SK-N-MC (cell line): ENCODE measurements around the gene MPZL2.

Experiments used
- DNase-seq: peaks from one replicate; pipeline ENCODE4 v3.0.0-alpha.2; 2011; ENCODE audit warnings: low read depth, low spot score
- H3K27ac ChIP-seq: fragments of 200-600 bp; sonication (generic); 2 replicates; pipeline ENCODE4 v1.5.1; 2016; ENCODE audit warnings: mixed run types
- H3K36me3 ChIP-seq: fragments of 200-600 bp; sonication (generic); 2 replicates; pipeline ENCODE4 v1.6.1; 2017; ENCODE audit warnings: antibody characterized with exemption, low read length, mixed read lengths; ENCODE audit not compliant: insufficient read depth
- H3K4me3 ChIP-seq: fragments of 200-600 bp; sonication (generic); 2 replicates; pipeline ENCODE4 v1.5.1; 2016
- H3K9ac ChIP-seq: fragments of 200-600 bp; sonication (generic); 2 replicates; pipeline ENCODE4 v1.8.0; 2017; ENCODE audit warnings: mixed run types, mixed read lengths; ENCODE audit not compliant: insufficient read length
- H3K9me3 ChIP-seq: fragments of 200-600 bp; sonication (generic); 2 replicates; pipeline ENCODE4 v1.6.1; 2017; ENCODE audit warnings: low read depth, mild to moderate bottlenecking, antibody characterized with exemption, low read length, moderate library complexity, mixed read lengths
- EZH2 ChIP-seq: fragments of 200-600 bp; sonication (generic); IDR thresholded peaks from one replicate; pipeline ENCODE4 v1.6.1; 2017; ENCODE audit warnings: antibody characterized with exemption
- FOXP2 ChIP-seq: optimal IDR thresholded peaks from 2 replicates; pipeline ENCODE3; 2011; ENCODE audit warnings: mild to moderate bottlenecking, moderate library complexity; ENCODE audit not compliant: insufficient read depth; ENCODE audit errors: extremely low read length, control extremely low read depth
- POLR2AphosphoS5 ChIP-seq: IDR thresholded peaks from 2 replicates; pipeline ENCODE4 v1.6.1; 2012; ENCODE audit warnings: mild to moderate bottlenecking, low read depth, low read length, borderline replicate concordance

MPZL2 gene

DNA sequence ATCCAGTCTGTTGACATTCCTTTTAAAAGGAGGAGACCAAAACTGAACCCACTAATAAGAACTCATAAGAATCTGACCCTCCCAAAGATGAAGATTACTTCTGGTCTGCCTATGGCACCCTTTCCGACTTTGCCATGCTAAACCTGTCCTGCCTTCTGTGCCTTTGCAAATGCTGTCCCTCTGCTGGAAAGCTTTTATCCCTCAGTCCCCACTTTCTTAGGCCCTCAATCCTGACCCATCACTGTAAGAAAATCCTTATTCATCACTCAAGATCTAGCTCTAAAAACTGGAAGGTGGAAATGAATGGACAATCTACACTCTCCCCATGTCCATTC lies 22.4 kb downstream of the MPZL2 start:
- H3K27ac ChIP-seq, result no peak overlapping the region
- no peak for TF ChIP-seq POLR2AphosphoS5
- no peak for TF ChIP-seq EZH2
- no peak for TF ChIP-seq FOXP2
- H3K4me3 ChIP-seq, result no peak overlapping the region
- no peaks in the 10 kb centered on the region for H3K9me3 ChIP-seq
- H3K36me3 ChIP-seq, result no peaks in the 10 kb centered on the region
- DNase-seq, result no peak
- H3K9ac ChIP-seq, result no peak overlapping the region

DNA sequence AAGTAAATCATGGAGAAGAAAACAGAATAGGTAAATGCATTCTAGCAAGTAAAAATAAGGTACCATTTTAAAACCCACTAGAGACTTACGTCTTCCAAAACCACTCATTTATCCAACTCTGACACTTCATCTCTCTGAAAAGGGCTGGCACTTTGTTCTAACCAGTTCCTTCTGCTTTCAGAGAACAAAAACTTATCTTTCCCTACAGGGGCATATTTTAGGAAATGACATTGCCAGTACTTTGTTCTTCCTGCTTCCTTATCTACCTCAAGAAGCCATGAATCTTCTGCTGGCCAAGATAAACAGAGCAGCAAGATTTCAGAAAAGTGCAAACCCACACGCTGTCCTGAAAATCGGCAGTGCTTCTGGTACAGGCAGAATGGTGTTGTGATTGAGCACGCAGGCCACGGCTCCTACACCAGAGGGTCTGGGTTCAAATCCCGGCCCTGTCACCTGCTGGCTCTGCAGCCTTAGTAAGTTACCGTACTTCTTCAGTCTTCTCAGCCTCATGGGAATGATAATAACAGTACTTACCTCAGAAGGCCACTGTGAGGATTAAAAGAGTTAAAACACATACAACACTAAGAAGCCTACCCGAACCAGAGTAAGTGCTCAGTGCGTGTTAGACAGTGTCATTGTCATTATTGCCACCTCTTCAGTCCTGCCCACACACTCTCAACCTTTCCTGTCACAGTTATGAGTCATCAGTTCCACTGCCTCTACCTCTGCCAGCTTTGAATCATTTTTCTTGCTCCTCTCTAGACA lies 22.9 kb downstream of the MPZL2 start:
- Histone ChIP-seq H3K36me3 (no peaks in the 10 kb centered on the region), H3K27ac (no peak overlapping the region; the same call in 1 of the 2 replicates), H3K4me3 (no peak overlapping the region), H3K9ac (no peak overlapping the region), H3K9me3 (no peaks in the 10 kb centered on the region)
- DNase-seq, result no peak
- TF ChIP-seq FOXP2, result no peak
- no peak for TF ChIP-seq POLR2AphosphoS5
- no peak for TF ChIP-seq EZH2

DNA sequence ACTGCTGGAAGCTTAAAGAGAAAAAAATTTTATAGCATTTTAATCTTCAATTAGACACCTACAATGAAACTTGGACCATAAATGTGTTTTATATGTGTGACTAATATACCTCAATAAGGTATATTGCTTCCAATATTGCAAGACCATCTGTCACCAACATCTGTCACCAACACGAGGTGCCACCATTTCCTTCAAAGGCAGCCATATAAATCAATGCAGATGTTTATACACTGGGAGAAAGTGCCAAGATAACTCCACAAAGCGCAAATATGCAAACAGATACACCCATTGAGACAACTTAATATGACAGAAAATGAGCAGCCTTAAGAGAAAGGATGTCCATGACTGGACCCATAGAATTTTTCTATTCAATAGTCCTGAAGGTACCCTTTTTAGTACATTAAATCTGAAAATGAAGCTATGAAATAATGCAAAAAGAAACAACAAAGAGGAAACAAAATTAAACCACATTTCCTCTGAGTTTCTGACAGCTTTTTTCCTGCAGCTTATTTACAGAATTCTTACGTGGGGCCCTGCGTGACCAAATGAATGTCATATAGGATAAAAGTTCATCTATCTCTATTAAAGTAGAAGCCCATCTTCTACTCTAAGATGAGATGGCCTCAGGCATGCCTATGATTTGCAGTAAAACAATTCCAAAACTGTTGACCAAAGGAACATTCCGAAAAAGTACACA lies 24.4 kb downstream of the MPZL2 start:
- no peak overlapping the region for H3K27ac ChIP-seq
- H3K9me3 ChIP-seq, result no peaks in the 10 kb centered on the region
- no peaks in the 10 kb centered on the region for H3K36me3 ChIP-seq
- H3K4me3 ChIP-seq, result no peak overlapping the region
- no peak for DNase-seq
- H3K9ac ChIP-seq, result no peak overlapping the region
- TF ChIP-seq EZH2, result no peak
- TF ChIP-seq POLR2AphosphoS5, result no peak
- TF ChIP-seq FOXP2, result no peak

DNA sequence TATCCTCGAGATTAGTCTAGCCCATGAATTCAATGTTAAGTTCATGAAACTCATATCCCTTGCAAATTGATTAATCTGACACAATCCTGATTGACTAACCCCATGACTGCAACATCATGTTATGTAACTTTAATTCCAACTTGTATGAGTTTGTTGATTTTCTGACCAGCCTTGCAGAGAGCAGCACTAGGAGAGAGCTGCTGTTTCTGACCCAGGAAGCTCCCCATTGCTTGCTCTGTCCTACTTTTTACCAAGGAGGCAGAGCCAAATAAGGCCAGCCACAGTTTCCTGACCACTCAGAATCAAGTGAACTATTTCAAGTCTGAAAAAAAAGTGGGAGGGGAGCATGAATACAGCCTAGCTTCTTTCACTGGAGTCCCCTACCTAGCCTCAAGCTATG lies 25.2 kb downstream of the MPZL2 start:
- DNase-seq, result no peak
- H3K27ac ChIP-seq, result no peak overlapping the region
- no peaks in the 10 kb centered on the region for H3K9me3 ChIP-seq
- TF ChIP-seq EZH2 (no peak), POLR2AphosphoS5 (no peak), FOXP2 (no peak)
- H3K9ac ChIP-seq, result no peak overlapping the region
- no peak overlapping the region for H3K4me3 ChIP-seq
- H3K36me3 ChIP-seq, result no peaks in the 10 kb centered on the region

DNA sequence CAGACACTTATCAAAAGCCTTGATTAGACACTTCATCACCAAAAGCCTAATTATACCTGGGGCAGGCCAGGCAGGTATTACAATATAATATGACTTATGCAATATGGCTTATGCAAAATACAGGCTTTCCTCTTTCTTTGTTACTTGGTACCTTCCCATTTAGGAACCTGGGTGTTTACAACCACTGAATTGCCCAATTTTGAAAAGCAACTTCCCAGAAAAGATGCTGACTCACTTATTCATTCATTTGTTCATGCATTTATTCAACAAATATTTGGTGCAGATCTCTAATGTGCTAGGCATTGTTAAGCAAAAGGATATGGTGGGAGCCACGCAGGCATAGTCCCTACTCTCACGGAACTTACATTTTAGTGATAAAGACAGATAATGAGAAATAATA lies 25.7 kb downstream of the MPZL2 start:
- no peaks in the 10 kb centered on the region for H3K36me3 ChIP-seq
- TF ChIP-seq FOXP2 (no peak), POLR2AphosphoS5 (no peak), EZH2 (no peak)
- H3K9ac ChIP-seq, result no peak overlapping the region
- DNase-seq, result no peak
- no peak overlapping the region for H3K27ac ChIP-seq
- no peak overlapping the region for H3K4me3 ChIP-seq
- H3K9me3 ChIP-seq, result no peaks in the 10 kb centered on the region

DNA sequence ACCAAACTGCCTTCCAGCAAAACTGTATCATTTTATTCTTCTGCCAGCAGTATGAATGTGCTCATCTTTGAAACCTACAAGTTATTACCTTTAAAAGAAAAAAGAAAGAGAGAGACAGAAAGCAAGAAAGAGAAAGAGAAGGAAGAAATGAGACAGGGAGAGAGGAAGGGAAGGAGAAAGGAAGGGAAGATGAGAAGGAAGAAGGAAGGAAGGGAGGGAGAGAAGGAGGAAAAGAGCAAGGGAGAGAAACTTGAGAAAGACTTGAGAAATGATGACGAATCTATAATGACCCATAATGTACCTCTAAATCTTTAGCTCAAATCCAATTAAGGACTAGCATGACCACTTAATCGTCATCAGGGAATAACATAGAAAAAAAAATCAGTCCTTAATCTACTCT lies 27.9 kb downstream of the MPZL2 start:
- H3K27ac ChIP-seq, result no peak overlapping the region
- H3K36me3 ChIP-seq, result no peaks in the 10 kb centered on the region
- DNase-seq, result no peak
- H3K9ac ChIP-seq, result no peak overlapping the region
- H3K9me3 ChIP-seq, result no peaks in the 10 kb centered on the region
- no peak overlapping the region for H3K4me3 ChIP-seq
- no peak for TF ChIP-seq POLR2AphosphoS5
- TF ChIP-seq EZH2, result no peak
- no peak for TF ChIP-seq FOXP2

DNA sequence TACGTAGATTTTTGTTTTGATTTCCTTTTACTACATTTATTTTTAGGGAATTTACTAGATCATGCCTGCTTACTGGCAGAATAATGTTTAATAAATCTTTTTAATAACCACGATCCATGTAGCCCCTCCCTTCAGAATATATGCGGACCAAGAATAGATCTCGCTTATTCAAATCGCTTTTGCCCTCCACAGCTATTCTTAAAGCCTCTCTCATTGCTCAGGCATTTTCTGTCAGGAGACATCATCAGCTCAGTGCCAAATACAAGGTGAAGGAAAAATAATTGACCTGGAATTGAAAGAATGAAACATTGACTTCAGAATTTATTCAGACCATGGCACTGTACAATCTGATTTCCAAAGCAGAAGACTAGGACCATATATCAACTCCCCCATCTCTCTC lies 29.3 kb downstream of the MPZL2 start:
- DNase-seq, result no peak
- no peak for TF ChIP-seq POLR2AphosphoS5
- TF ChIP-seq EZH2, result no peak
- TF ChIP-seq FOXP2, result no peak
- no peaks in the 10 kb centered on the region for H3K36me3 ChIP-seq

DNA sequence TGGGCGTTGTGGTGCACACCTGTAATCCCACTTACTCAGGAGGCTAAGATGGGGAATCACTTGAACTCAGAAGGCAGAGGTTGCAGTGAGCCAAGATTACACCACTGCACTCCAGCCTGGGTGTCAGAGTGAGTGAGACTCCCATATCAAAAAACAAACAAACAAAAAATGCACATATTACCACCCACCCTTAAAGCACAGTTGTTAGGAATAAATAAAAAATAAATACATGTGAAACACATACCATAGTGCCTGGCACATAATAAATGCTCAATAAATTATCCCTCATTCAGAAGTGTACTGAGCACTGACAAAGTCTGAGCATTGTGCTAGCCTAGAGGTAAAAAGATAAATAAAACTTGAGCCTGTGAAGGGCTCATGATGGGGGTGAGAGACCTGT lies 30.2 kb downstream of the MPZL2 start:
- Histone ChIP-seq H3K36me3 (no peaks in the 10 kb centered on the region), H3K9me3 (no peaks in the 10 kb centered on the region), H3K27ac (no peak overlapping the region), H3K4me3 (no peak overlapping the region), H3K9ac (no peak overlapping the region)
- no peak for DNase-seq
- TF ChIP-seq FOXP2 (no peak), POLR2AphosphoS5 (no peak), EZH2 (no peak)

More for the DNA sequence above, 29.3 kb downstream of the MPZL2 start:
- no peak overlapping the region for H3K27ac ChIP-seq
- H3K9me3 ChIP-seq, result no peaks in the 10 kb centered on the region
- H3K4me3 ChIP-seq, result no peak overlapping the region
- H3K9ac ChIP-seq, result no peak overlapping the region

DNA sequence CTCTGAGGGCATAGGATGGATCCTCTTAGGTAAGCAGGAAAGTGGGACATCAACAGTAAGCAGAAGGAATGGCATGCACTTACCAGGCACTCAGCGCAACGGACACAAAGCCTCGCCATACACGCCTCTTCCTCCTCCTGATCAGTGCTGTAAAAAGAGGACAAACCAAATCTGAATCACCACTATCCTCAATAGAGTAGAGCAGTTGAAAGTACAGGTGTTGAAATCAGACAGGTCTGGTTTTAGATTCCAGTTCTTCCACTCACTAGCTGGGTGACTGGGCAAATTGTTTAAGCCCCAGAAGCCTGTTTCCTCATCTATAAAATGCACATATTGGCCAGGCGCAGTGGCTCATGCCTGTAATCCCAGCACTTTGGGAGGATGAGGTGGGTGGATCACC lies 30.7 kb downstream of the MPZL2 start:
- H3K4me3 ChIP-seq, result no peak overlapping the region
- no peaks in the 10 kb centered on the region for H3K9me3 ChIP-seq
- TF ChIP-seq FOXP2 (no peak), POLR2AphosphoS5 (no peak), EZH2 (no peak)
- H3K27ac ChIP-seq, result no peak overlapping the region
- H3K36me3 ChIP-seq, result no peaks in the 10 kb centered on the region
- no peak for DNase-seq
- H3K9ac ChIP-seq, result no peak overlapping the region
